Activated naive CD4-positive, alpha-beta T cell treated with Interleukin-2 at 50 U/mL for 16 hours (primary cell): Measurements from ENCODE around the gene REXO4.

Experiments
- DNase-seq: peaks from one replicate; pipeline ENCODE4 v3.0.0-alpha.2; 2020

Gene REXO4

GRCh38 chr9:133448487-133448972 lies 30.7 kb upstream of the REXO4 start:
- no peak for DNase-seq

DNA sequence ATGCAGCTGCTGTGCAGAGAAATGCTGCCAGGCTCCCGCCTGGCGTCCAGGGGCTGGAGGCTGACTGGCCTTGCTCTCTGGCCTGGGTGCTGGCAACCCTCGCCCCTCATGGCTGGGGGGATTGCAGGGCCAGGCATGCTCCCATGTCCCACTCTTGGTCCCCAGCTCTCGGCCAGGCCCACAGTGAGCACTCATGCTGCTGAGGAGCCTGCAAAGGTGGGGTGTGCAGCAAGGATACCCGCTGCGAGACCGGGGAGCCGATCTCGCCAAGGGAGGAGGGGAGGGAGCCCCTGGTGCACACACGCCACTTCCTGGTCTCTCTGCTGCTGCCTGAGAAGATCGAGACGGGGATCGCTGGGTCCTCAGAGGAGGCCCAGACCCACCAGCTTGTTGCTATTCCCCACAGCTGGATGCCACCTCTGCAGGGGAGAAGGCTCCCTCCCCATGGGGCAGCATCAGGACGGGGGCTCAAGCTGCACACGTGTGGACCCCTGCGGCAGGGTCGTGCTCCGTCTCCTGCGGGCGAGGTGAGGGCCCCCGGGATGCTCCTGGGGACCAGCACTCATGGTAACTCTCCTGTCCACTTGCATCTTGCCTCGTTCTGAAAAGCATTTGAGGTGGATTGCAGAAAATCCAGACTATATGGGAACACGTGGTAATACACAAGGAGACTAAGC lies 27.6 kb upstream of the REXO4 start:
- DNase-seq = no peak

DNA sequence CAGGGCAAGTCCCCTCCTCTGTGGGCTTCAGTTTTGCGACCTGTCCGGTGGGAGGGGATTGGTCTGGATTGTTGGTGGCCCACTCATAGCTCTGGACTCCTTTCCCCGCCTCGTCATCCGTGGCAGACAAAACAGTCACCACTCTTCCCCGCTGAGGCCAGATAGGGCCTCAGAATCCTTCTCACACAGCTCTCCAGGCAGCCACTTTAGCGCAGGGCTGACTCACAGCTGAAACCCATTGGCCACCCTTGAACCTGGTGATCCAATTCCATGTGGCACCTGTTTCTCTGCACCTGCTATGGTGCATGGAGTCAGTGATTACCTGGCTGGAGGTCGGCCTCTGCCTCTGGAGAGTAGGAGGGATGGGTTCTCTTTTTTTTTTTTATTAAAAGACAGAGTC lies 26.2 kb upstream of the REXO4 start:
- DNase-seq = no peak

- DNase-seq = no peak
These were observed 25.4 kb upstream of the REXO4 start for GRCh38 chr9:133443248-133443647.

GRCh38 chr9:133441571-133441970 lies 23.8 kb upstream of the REXO4 start:
- DNase-seq = no peak

DNA sequence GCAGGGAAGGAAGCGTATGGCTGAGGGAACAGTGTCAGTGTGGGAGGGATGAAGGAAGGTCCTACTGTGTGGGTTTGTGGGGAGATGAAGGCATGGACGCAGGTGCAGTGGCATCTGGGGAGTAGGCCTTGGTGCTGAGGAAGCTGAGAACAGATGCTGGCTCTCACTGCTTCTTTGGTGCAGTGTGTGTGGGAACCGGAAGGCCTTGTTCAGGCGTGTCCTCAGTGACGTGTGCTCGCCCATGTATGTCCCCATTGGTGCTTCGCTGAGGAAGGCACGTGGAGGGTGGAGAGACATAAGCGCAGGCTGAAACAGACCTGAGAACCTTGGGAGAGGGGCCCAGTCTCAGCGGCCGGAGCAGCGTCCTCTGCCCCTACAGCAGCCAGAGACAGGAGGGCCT lies 23.1 kb upstream of the REXO4 start:
- no peak for DNase-seq

DNA sequence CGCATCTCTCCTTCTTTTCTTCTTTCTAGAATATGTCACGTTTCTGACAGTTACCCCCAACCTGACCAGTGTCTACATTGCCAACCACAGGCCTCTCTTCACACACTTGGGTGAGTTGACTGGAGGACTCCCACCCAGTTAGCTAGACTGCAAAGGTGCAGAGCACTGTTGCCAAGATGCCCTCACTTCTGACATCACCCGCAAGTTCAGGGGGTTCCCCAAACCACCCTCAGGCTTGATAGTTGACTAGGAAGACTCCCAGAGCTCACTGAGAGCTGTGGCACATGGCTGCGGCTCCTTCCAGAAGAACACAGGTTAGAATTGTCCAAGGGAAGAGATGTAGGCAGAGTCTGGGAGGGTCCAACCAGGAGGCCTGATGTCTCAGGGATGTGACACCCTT lies 21.5 kb upstream of the REXO4 start:
- no peak for DNase-seq

DNA sequence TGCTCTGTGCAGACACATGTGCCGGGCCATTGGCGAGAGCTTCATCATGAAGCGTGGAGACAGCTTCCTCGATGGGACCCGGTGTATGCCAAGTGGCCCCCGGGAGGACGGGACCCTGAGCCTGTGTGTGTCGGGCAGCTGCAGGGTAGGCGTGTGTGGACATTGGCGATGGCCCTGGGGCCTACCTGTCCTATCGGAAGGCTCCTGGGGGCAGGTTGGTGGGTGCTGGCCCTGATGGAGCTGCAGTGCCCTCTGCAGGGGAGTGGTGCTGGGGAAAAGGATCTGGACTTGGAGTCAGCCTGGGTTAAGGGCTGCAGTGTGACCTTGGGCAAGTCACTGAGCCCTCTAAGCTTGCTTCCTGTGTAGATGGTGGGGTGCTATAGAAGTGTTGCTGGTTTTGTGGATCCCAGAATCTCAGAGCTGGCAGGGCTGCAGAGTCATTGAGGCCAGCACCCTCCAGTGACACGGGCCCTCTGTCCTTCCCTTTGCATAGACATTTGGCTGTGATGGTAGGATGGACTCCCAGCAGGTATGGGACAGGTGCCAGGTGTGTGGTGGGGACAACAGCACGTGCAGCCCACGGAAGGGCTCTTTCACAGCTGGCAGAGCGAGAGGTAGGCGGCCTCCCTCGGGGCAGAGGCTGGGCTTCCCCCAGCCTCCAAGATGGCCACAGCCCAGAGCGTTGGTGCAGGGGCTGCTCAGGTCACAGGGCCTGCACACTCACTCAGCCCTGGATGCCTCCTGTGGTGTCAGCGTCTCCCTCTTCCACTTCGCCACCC lies 20.1 kb upstream of the REXO4 start:
- no peak for DNase-seq

GRCh38 chr9:133436681-133437080 lies 18.9 kb upstream of the REXO4 start:
- DNase-seq = no peak

DNA sequence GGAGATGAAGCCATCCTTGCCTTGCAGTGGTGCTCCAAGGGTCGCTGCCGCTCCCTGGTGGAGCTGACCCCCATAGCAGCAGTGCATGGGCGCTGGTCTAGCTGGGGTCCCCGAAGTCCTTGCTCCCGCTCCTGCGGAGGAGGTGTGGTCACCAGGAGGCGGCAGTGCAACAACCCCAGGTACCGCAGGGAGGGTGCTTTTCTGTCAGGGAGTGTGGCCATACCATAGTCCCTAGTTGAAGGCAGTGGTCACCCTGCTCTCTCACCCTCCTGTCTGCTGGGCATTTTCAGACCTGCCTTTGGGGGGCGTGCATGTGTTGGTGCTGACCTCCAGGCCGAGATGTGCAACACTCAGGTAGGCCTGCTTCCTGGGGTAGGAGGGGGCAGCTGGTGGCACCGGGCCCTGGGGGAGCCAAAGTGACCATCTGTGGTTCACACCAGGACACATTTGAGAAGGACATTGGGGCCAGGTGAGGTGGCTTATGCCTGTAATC lies 15.6 kb upstream of the REXO4 start:
- no peak for DNase-seq

DNA sequence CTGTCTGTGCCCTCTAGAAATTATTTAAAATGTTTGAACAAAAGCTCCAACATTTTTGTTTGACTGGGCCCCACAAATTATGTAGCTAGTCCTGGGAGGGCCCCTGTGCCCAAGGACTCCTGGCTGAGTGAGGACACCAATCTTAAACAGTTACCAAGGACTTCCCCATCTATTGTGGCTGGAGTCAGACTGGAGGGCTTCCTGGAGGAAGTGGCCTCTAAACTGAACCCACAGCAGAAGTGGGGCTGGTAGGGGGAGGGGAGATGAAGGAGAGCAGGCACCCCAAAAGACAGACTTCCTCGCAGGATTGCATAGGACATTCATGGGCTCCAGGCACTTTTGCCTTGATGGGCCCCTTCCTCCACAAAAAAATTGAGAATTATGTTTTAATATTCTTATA lies 12.4 kb upstream of the REXO4 start:
- no peak for DNase-seq

GRCh38 chr9:133429641-133430161 lies 11.9 kb upstream of the REXO4 start:
- peak; percentile 14 for DNase-seq

GRCh38 chr9:133429214-133429613 lies 11.4 kb upstream of the REXO4 start:
- no peak for DNase-seq

GRCh38 chr9:133428617-133429101 lies 10.8 kb upstream of the REXO4 start:
- no peak for DNase-seq

DNA sequence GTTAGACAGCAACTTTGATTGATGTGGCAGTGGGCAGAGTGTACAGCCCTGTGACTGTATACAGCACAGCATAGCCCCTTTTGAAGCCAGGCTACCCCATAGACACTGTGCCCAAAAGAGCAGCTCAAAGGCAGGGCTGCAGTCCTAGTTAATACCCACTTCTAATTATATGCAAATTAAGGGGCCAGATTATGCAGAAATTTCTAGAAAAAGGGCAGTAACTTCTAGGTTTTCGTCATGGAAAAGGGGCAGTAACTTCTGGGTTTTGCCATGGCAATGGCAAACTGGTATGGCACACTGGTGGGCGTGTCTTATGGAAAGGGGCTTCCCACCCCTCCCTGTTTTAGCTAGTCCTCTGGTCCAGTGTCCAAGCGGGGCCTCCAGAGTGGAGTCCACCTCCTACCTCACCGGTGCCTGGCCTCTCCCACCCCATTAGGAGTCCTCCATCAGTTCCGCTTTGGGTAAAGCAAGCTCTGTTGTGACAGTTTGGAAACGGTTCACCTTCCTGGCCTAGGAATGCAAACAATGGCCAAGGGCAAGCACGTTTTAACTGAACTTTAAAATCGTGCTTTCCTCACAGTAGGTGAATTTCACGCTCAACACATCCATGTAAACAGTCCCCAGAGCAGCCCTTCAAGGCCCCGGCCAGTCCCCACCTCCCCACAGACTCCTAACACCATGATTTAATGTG lies 10.0 kb upstream of the REXO4 start:
- DNase-seq = no peak

DNA sequence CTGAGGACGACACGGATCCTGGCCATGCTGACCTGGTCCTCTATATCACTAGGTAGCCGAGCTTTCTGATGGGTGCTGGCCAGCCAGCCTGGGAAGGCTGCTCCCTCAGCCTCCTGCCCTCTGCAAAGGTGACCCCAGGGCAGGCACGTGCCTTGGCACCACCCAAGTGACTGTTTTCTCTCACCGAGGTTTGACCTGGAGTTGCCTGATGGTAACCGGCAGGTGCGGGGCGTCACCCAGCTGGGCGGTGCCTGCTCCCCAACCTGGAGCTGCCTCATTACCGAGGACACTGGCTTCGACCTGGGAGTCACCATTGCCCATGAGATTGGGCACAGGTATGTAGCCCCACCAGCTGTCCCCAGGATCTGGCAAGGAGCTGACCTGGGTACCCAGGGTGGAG lies 8.2 kb upstream of the REXO4 start:
- DNase-seq = no peak

DNA sequence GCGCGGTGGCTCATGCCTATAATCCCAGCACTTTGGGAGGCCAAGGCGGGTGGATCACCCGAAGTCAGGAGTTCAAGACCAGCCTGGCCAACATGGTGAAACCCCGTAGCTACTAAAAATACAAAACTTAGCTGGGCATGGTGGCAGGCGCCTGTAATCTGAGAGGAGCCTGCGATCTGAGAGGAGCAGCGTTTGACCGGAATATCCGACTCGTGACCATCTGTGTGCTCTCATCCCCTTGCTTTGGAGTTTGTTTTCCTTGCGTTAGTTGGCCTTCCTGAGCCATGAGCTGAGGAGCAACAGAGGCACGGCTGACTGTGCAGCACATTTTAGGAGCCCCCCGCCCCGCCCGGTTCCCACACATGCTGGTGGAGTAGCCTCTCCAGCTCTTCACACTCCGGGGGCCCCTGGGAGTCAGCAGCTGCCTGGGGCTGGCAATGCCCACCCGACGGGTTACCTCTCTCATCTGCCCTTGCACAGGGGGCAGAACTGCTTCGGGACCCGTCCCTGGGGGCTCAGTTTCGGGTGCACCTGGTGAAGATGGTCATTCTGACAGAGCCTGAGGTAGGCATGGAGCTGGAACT lies 7.3 kb upstream of the REXO4 start:
- DNase-seq = no peak

GRCh38 chr9:133424187-133424586 lies 6.4 kb upstream of the REXO4 start:
- no peak for DNase-seq

DNA sequence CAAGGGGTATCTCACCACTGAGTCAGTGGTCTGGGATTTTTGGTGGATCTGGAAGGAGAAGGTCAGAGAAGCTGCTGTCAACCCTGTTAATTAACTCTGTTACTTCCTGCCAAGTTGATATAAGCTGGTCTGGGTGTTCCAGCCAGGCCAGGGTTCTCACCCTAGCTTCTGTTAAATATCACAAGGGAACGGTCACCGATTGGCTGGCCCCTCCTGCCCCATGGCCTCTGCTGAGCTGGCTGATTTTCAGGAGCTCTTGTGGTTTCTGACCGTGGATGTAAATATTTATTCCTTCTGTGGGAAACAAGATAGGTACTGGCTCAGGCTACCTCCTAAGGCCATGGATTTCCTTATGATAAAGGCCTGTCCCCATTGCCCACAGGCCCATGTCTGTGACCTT lies 5.4 kb upstream of the REXO4 start:
- no peak for DNase-seq

DNA sequence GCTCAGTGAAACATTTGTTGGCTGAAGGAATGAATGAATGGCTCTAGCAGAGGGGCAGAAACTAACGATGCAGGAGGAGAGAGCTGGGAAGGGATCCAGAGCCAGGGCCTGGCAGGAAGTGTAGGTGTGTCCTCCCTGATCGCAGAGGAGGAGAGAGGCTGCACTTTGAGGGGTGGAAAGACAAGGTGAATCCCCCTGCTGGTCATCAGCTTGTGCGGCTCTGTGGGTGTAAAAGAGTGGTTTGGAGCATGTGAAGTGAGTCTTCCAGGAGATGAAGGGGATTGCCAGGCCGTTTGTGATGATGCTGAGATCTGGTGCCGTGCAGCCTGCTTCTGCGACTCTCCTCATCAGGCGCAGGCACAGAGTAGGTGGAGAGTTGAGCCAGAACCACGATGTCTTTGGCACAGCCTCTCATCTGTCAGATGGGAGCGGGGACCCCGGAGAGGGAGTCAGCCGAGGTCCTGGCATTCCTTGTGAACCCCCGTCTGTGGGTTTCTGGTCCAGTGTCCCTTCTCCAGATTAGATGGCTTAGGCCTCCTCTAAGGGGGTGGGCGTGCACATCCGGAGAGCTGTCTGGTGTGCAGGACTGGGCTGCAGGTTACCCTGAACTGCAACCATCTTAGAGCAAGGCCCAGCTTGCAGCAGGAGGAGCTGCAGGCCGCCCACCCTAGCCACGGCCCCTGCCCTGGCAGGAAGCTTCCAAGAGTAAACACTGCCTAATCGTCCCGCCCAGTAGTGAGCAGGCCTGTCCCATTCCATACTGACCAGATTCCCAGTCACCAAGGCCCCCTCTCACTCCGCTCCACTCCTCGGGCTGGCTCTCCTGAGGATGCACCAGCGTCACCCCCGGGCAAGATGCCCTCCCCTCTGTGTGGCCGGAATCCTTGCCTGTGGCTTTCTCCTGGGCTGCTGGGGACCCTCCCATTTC lies 4.1 kb upstream of the REXO4 start, which contains the start of gene ADAMTS13:
Gene ADAMTS13 (plus strand): TSS at position 753 of the 928 bp plus-strand sequence. CDS start 77 bp downstream, at position 830.
- peak; percentile 46 for DNase-seq

- DNase-seq = no peak
These were observed 2.6 kb upstream of the REXO4 start for GRCh38 chr9:133420392-133420827.

- DNase-seq = no peak
These were observed 1.2 kb upstream of the REXO4 start for GRCh38 chr9:133419005-133419404.
